A549 treated with Mapracorat at 1 μM for 4 hours (cell line): ENCODE measurements around the gene ATP11B. TPM values are rescaled to one million over a fixed set of nuclear protein-coding genes. Genes with fewer than 3 reads are reported as not detected.

Experiments used
- total RNA-seq: library from RNA; stranded (reverse); fragments of 200-300 nt; extraction: Qiagen RNA extraction; gene quantifications from 5 replicates; pipeline ENCODE4 v1.2.3, GENCODE V29; 2022

Gene ATP11B
- total RNA-seq: 8.0 to 12.2 TPM (median 10.7 TPM) in 5 replicates

GRCh38 chr3:182792901-182793662, at the start of gene ATP11B:
Gene ATP11B, plus strand, starts transcription at chr3:182793504. Its CDS starts 256 bp downstream, at chr3:182793760.

Other genes with a start within 250 kb of the ATP11B start
- 12.5 to 23.9 TPM (median 16.2 TPM) in 5 replicates for gene DCUN1D1, start 187.0 kb downstream of the ATP11B start, total RNA-seq